Measurements from ENCODE around the gene TOMM20.
"Not testable (repeated sequence)": the region's sequence is repeated elsewhere in the genome, so short reads cannot be mapped to it uniquely, and the experiment has no call there.

DNA sequence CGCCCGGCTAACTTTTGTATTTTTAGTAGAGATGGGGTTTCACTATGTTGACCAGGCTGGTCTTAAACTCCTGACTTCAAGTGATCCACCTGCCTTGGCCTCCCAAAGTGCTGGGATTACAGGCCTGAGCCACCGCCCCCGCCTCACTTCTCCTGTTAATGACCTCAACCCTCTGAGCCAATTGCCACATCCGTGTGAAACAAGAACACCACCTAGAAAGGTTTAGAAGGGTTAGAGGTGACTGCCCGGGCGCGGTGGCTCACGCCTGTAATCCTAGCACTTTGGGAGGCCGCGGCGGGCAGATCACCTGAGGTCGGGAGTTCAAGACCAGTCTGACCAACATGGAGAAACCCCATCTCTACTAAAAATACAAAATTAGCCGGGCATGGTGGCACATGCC lies 36.2 kb downstream of the TOMM20 start:
- TF ChIP-seq, protein P1, sequence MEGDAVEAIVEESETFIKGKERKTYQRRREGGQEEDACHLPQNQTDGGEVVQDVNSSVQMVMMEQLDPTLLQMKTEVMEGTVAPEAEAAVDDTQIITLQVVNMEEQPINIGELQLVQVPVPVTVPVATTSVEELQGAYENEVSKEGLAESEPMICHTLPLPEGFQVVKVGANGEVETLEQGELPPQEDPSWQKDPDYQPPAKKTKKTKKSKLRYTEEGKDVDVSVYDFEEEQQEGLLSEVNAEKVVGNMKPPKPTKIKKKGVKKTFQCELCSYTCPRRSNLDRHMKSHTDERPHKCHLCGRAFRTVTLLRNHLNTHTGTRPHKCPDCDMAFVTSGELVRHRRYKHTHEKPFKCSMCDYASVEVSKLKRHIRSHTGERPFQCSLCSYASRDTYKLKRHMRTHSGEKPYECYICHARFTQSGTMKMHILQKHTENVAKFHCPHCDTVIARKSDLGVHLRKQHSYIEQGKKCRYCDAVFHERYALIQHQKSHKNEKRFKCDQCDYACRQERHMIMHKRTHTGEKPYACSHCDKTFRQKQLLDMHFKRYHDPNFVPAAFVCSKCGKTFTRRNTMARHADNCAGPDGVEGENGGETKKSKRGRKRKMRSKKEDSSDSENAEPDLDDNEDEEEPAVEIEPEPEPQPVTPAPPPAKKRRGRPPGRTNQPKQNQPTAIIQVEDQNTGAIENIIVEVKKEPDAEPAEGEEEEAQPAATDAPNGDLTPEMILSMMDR (IDR thresholded peaks at IDR 0.05; ENCODE audit: insufficient read depth, low read depth, low read length): not testable (repeated sequence)
- not testable (repeated sequence) for TF ChIP-seq EZH2 (IDR thresholded peaks at IDR 0.05; ENCODE audit: insufficient read depth, low read length)
